Central memory CD8-positive, alpha-beta T cell (primary cell): ENCODE measurements around the gene MROH2A.
"Not testable (repeated sequence)": the region's sequence is repeated elsewhere in the genome, so short reads cannot be mapped to it uniquely, and the experiment has no call there.

ENCODE experiments used
- ATAC-seq: fragments of 150-1000 bp; cut with Tn5 transposase; replicated peaks from 2 replicates; pipeline ENCODE4 v1.10.0; 2022; ENCODE audit warnings: mild to moderate bottlenecking, moderate FRiP score, moderate number of reproducible peaks; ENCODE audit not compliant: poor library complexity, severe bottlenecking; ENCODE audit errors: extremely low read depth
- DNase-seq, 2 donors: peaks; one replicate each; pipeline ENCODE4 v3.0.0; 2021; ENCODE audit warnings: low spot score in 2 of 2
- H3K27ac Mint-ChIP-seq: one replicate; pipeline ENCODE4 v1.8.0; 2022; ENCODE audit warnings: low read depth, mild to moderate bottlenecking, moderate library complexity, mixed read lengths
- H3K27me3 Mint-ChIP-seq: one replicate; pipeline ENCODE4 v1.8.0; 2022; ENCODE audit warnings: mixed read lengths
- H3K36me3 Mint-ChIP-seq: one replicate; pipeline ENCODE4 v1.8.0; 2022; ENCODE audit warnings: mild to moderate bottlenecking, moderate library complexity, mixed read lengths; ENCODE audit not compliant: insufficient read depth
- H3K4me1 Mint-ChIP-seq: one replicate; pipeline ENCODE4 v1.8.0; 2022; ENCODE audit warnings: mixed read lengths
- H3K4me3 Mint-ChIP-seq: one replicate; pipeline ENCODE4 v1.8.0; 2022; ENCODE audit warnings: mild to moderate bottlenecking, moderate library complexity, mixed read lengths
- H3K9me3 Mint-ChIP-seq: one replicate; pipeline ENCODE4 v1.8.0; 2022; ENCODE audit warnings: mixed read lengths

MROH2A gene

DNA sequence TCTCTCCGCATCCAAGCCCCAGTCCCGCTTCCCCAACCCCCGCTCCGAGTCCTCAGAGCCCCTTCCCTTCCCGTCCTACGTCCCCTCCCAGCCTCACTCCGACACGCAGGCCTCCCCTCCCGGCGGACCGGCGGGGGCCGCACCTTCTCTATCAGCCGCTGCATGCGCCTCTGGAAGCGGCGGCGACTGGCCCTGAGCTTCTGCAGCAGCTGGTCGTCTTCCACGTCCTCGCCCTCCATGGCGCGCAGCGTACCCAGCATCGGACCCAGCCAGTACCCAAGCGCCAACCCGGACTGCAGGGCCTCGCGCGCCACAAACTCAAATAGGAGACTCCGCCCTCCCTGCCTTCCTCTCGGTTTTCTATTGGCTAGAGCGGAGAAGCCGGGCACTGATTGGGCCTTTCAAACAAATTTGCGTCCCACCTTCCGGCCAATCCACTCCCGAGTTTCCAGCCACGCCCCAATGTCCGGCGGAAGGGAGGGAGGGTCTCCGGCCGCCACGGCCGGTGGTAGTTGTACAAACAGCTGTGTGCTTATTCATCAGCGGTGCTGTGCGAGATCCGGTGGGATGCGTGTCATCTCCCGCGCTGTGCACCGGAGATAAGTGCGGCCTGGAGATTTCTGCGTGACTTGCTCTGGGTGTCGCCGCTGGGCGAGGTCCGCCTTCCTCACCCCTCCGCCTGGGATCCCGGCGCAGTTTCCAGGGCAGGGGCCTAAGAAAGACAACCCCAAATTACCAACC lies 76.3 kb downstream of the MROH2A start, which contains the start of gene HJURP:
Gene HJURP, minus strand, starts transcription at position 295 of the 741 bp plus-strand sequence. Its CDS starts 35 bp downstream, at position 260.
- peak; percentile 92 for ATAC-seq
- peak; percentile 82 to 83 for DNase-seq
- Mint-ChIP-seq H3K4me1 (peaks cover 14% of the 10 kb centered on the region), H3K36me3 (peaks cover 6% of the 10 kb centered on the region), H3K27me3 (peaks cover 19% of the 10 kb centered on the region), H3K4me3 (peak within 1 kb of the TSS; percentile 88), H3K9me3 (no peaks in the 10 kb centered on the region), H3K27ac (peak within 1 kb of the TSS; percentile 33)

DNA sequence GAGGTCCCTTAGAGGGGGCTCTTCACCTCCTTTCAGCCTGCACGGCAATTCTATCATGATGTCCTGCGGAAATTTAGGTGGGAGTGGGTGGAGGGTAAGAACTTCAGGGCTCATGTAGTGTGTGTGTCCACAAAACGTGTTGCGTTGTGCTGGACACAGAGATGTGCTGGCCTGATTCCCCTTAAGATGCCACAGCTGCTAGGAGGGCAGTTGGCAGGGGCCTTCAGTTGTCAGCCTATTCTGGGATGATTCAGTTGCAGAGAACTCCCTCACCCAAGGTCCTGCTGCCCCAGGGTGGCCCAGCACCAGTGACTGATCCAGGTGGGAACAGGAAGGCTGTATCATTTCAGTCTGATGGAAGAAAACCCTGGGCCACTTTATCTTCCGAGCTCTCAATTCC lies 77.2 kb downstream of the MROH2A start:
- Mint-ChIP-seq H3K9me3 (no peaks in the 10 kb centered on the region), H3K4me3 (peak overlapping the region; percentile 88), H3K27me3 (peaks cover 19% of the 10 kb centered on the region), H3K4me1 (peaks cover 14% of the 10 kb centered on the region), H3K36me3 (peaks cover 6% of the 10 kb centered on the region), H3K27ac (no peak overlapping the region)
- DNase-seq: no peak
- no peak for ATAC-seq

DNA sequence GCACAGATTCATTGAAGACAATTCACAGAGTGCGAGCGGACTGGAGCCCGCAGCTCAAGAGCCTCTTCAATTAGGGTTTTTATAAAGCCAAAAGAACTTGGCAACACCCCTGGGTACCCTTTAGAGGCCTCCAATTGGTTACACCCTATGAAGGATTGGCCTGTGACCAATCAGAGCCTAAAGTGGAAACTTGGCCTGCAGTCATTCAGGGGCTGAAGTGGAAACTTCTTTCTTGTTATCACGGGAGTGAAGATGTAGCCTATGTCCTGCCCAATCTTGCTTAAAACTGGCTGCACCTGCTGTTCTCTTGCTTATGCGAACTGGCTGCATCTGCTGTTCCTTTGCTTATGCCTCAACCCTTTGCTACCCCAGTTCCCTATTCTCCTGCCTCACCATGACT lies 78.1 kb downstream of the MROH2A start:
- ATAC-seq (no peak), DNase-seq (no peak)
- Mint-ChIP-seq H3K36me3 (peaks cover 6% of the 10 kb centered on the region), H3K27ac (no peak overlapping the region), H3K9me3 (no peaks in the 10 kb centered on the region), H3K4me3 (peak overlapping the region; percentile 88), H3K4me1 (peaks cover 14% of the 10 kb centered on the region), H3K27me3 (peaks cover 19% of the 10 kb centered on the region)

- peaks cover 13% of the 10 kb centered on the region for H3K27me3 Mint-ChIP-seq
- H3K4me1 Mint-ChIP-seq: peaks cover 14% of the 10 kb centered on the region
- no peak overlapping the region for H3K27ac Mint-ChIP-seq
- H3K9me3 Mint-ChIP-seq: no peaks in the 10 kb centered on the region
- ATAC-seq (no peak), DNase-seq (no peak)
- H3K4me3 Mint-ChIP-seq: no peak overlapping the region
- peaks cover 6% of the 10 kb centered on the region for H3K36me3 Mint-ChIP-seq
Observed at GRCh38 chr2:233857511-233858141, 79.5 kb downstream of the MROH2A start.

- Mint-ChIP-seq H3K27ac (no peak overlapping the region), H3K4me1 (peaks cover 14% of the 10 kb centered on the region), H3K36me3 (peaks cover 6% of the 10 kb centered on the region), H3K9me3 (no peaks in the 10 kb centered on the region), H3K27me3 (peaks cover 10% of the 10 kb centered on the region), H3K4me3 (no peak overlapping the region)
- ATAC-seq (no peak), DNase-seq (no peak)
Observed at GRCh38 chr2:233858331-233858730, 80.2 kb downstream of the MROH2A start.

DNA sequence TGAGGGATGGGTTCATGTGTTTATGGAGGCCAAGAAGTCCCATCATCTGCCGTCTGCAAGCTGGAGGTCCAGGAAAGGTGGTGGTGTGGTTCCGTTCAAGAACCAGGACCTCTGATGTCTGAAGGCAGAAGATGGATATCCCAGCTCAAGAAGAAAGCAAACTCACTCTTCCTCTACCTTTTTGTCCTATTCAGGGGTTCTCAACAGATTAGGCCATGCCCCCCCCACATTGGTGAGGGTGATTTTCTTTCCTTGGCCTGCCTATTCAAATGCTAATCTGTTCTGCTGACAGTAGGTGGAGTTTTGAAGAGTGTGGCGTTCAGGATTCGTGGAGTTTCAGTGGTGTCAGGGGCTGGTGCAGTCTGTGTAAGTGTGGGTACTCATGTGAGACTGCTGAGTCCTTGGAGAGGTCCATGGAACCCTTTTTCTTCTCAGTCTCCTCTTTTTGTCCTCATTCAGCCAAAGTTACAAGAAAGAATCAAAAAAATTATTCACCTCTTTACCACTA lies 84.2 kb downstream of the MROH2A start:
- Mint-ChIP-seq H3K36me3 (peaks cover 2% of the 10 kb centered on the region), H3K4me1 (peaks cover 7% of the 10 kb centered on the region), H3K9me3 (no peaks in the 10 kb centered on the region), H3K27me3 (no peaks in the 10 kb centered on the region), H3K27ac (no peak overlapping the region), H3K4me3 (no peak overlapping the region)
- DNase-seq: no peak
- ATAC-seq: no peak

- ATAC-seq (no peak), DNase-seq (no peak)
- H3K27ac Mint-ChIP-seq: no peak overlapping the region
- H3K4me3 Mint-ChIP-seq: no peak overlapping the region
- H3K4me1 Mint-ChIP-seq: peaks cover 12% of the 10 kb centered on the region
- H3K9me3 Mint-ChIP-seq: no peaks in the 10 kb centered on the region
- peaks cover 6% of the 10 kb centered on the region for H3K36me3 Mint-ChIP-seq
- peaks cover 20% of the 10 kb centered on the region for H3K27me3 Mint-ChIP-seq
Observed at GRCh38 chr2:233865838-233866237, 87.7 kb downstream of the MROH2A start.

DNA sequence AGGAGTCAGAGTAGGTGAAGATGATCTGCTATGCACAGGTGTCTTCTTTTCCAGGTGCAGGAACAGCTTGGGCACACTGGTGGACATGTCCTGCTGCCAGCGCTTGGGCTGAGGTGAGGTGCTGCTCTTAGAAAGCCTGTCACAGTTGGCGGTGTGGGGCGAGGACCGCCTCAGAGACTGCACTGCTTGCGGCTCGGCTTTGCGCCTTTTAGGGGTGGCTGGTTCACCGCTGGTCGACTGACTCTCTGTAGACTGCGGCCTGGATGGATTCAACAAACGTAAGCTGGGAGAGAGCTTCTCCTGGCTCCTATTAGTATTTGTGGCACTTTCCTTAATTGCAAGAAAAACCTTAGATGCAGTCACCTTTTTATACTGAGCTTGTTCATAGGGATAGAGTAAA lies 88.3 kb downstream of the MROH2A start:
- DNase-seq: no peak
- peaks cover 6% of the 10 kb centered on the region for H3K36me3 Mint-ChIP-seq
- no peaks in the 10 kb centered on the region for H3K9me3 Mint-ChIP-seq
- no peak overlapping the region for H3K27ac Mint-ChIP-seq
- H3K27me3 Mint-ChIP-seq: peaks cover 27% of the 10 kb centered on the region
- ATAC-seq: no peak
- H3K4me1 Mint-ChIP-seq: peaks cover 12% of the 10 kb centered on the region
- peak overlapping the region; percentile 84 for H3K4me3 Mint-ChIP-seq

GRCh38 chr2:233867993-233868532 lies 89.9 kb downstream of the MROH2A start, which contains the start of gene MSL3B:
MSL3B (minus strand) TSS chr2:233868386.
- peak within 1 kb of the TSS; percentile 84 for H3K4me3 Mint-ChIP-seq
- peaks cover 6% of the 10 kb centered on the region for H3K36me3 Mint-ChIP-seq
- H3K27me3 Mint-ChIP-seq: peaks cover 42% of the 10 kb centered on the region
- ATAC-seq: peak; percentile 58
- H3K27ac Mint-ChIP-seq: peak within 1 kb of the TSS; percentile 90
- peaks cover 12% of the 10 kb centered on the region for H3K4me1 Mint-ChIP-seq
- H3K9me3 Mint-ChIP-seq: no peaks in the 10 kb centered on the region
- DNase-seq: peak in 1 of 2 donors; percentile 34

DNA sequence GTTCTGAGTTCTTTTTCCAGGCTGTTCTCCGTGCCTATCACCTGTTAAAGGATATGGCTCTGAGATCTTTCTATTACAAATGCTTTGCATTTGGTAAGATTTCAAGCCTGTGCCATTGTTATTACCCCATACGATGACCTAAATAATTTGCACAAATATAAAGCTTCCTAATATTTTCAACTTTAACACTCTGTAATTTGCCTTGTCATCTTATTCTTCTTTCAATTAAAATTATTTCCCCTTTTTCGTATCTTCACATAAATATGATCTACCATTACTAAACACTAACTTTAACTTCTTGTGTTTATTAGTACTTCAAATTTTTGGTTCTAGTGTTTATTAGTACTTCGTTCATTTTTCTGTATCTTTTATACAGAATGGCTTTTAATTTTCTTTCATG lies 93.3 kb downstream of the MROH2A start:
- ATAC-seq: no peak
- peaks cover 4% of the 10 kb centered on the region for H3K36me3 Mint-ChIP-seq
- no peak for DNase-seq
- H3K27me3 Mint-ChIP-seq: peaks cover 74% of the 10 kb centered on the region
- no peak overlapping the region for H3K27ac Mint-ChIP-seq
- H3K4me3 Mint-ChIP-seq: no peak overlapping the region
- H3K9me3 Mint-ChIP-seq: peaks cover 8% of the 10 kb centered on the region
- H3K4me1 Mint-ChIP-seq: peaks cover 12% of the 10 kb centered on the region

DNA sequence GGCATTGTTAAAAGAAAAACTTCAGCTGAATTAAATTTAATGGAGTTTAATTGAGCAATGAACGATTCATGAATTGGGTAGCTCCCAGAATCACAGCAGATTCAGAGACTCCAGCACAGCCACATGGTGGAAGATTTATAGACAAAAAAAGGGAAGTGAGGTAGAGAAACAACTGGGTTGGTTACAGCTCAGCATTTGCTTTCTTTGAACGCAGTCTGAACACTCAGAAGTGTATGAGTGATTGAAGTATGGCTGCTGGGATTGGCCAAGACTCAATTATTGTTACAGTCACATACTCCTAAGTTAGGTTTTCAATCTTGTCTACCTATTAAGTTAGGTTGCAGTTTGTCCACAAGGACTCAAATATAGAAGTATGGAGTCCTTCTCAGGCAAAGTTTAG lies 94.0 kb downstream of the MROH2A start:
- not testable (repeated sequence) for H3K27ac Mint-ChIP-seq, DNase-seq, H3K36me3 Mint-ChIP-seq, H3K4me3 Mint-ChIP-seq, H3K9me3 Mint-ChIP-seq, ATAC-seq
- Mint-ChIP-seq H3K4me1 (peaks cover 10% of the 10 kb centered on the region), H3K27me3 (peaks cover 81% of the 10 kb centered on the region)

- H3K27me3 Mint-ChIP-seq: peaks cover 90% of the 10 kb centered on the region
Observed at GRCh38 chr2:233882353-233882752, 104.2 kb downstream of the MROH2A start.

More at GRCh38 chr2:233882353-233882752, 104.2 kb downstream of the MROH2A start:
- Mint-ChIP-seq H3K4me1 (no peaks in the 10 kb centered on the region), H3K36me3 (no peaks in the 10 kb centered on the region), H3K4me3 (no peak overlapping the region), H3K9me3 (peaks cover 32% of the 10 kb centered on the region), H3K27ac (no peak overlapping the region)
- no peak for ATAC-seq
- DNase-seq: no peak
